ENCODE measurements around the gene AFMID. TPM values are rescaled to one million over a fixed set of nuclear protein-coding genes. Genes with fewer than 3 reads are reported as not detected.

The AFMID gene
- total and polyA plus RNA-seq, 2 donors from 2014 or later = 63.9 to 118 TPM

DNA sequence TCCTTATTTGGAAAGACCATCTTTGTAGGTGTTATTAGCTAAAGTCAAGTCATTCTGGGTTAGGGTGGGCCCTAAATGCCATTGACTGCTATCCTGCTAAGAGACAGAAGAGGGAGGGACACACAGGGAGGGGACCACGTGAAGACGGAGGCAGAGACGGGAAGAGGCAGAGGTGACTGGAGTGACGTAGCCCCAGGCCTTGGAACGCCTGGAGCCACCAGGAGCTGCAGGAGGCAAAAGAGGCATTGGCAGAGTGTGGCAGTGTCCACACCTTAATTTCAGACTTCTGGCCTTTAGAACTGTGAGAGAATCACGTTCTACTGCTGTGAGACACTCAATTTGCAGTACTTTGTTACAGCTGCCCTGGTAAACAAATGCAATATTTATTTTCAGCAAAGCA is 13.3 kb downstream of the AFMID start:
- intact Hi-C loops (cut with DNase I) = no loop called here
- H3K27ac ChIP-seq (ENCODE audit: low read depth in 2 of 2, low read length in 2 of 2) = no peak overlapping the region
- peaks cover 0 to 30% (median 16%) of the 10 kb centered on the region in 3 donors for H3K36me3 ChIP-seq (ENCODE audit: control insufficient read depth in 2 of 3, insufficient read depth in 3 of 3, low read length in 3 of 3)
- no peaks in the 10 kb centered on the region for H3K4me1 ChIP-seq (ENCODE audit: control insufficient read depth in 2 of 3, insufficient read depth in 2 of 3, low read depth in 1 of 3, low read length in 3 of 3)
- no peaks in the 10 kb centered on the region for H3K27me3 ChIP-seq (ENCODE audit: control insufficient read depth, insufficient read depth, low read length)
- no peak overlapping the region for H3K4me3 ChIP-seq (ENCODE audit: low read length in 3 of 3)
- DNase-seq (no peak), FAIRE-seq (no peak)
- H3K9ac ChIP-seq (ENCODE audit: low read length in 3 of 3) = no peak overlapping the region
- TF ChIP-seq, protein P1, sequence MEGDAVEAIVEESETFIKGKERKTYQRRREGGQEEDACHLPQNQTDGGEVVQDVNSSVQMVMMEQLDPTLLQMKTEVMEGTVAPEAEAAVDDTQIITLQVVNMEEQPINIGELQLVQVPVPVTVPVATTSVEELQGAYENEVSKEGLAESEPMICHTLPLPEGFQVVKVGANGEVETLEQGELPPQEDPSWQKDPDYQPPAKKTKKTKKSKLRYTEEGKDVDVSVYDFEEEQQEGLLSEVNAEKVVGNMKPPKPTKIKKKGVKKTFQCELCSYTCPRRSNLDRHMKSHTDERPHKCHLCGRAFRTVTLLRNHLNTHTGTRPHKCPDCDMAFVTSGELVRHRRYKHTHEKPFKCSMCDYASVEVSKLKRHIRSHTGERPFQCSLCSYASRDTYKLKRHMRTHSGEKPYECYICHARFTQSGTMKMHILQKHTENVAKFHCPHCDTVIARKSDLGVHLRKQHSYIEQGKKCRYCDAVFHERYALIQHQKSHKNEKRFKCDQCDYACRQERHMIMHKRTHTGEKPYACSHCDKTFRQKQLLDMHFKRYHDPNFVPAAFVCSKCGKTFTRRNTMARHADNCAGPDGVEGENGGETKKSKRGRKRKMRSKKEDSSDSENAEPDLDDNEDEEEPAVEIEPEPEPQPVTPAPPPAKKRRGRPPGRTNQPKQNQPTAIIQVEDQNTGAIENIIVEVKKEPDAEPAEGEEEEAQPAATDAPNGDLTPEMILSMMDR (IDR thresholded peaks at IDR 0.05; ENCODE audit: borderline replicate concordance, extremely low read depth, insufficient read depth) = no peak
- no peaks in the 10 kb centered on the region for H3K9me3 ChIP-seq (ENCODE audit: control insufficient read depth in 2 of 3, insufficient read depth in 1 of 3, low read length in 3 of 3)

DNA sequence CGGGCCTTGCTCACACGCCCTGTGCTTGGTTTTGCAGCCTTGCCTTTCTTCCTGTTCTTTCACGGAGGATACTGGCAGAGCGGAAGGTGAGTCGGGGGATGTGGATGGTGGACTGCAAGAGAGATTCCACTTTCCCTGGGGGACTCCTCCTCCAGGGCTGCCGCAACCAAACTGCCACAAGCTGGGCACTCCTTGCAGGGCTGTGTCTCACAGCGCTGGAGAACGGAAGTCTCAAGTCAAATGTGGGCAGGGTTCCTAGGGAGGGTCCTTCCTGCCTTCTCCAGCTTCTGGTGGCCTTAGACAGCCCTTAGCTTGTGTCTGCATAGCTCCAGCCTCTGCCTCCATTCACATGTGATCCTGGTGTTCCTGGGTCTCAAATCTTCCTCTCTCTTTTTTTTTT is 15.5 kb downstream of the AFMID start:
- Histone ChIP-seq H3K27me3 (ENCODE audit: control insufficient read depth, insufficient read depth, low read length) (no peaks in the 10 kb centered on the region), H3K27ac (ENCODE audit: low read depth in 2 of 2, low read length in 2 of 2) (no peak overlapping the region), H3K9ac (ENCODE audit: low read length in 3 of 3) (no peak overlapping the region), H3K9me3 (ENCODE audit: control insufficient read depth in 2 of 3, insufficient read depth in 1 of 3, low read length in 3 of 3) (no peaks in the 10 kb centered on the region), H3K36me3 (ENCODE audit: control insufficient read depth in 2 of 3, insufficient read depth in 3 of 3, low read length in 3 of 3) (peaks cover 0 to 17% (median 10%) of the 10 kb centered on the region in 3 donors), H3K4me1 (ENCODE audit: control insufficient read depth in 2 of 3, insufficient read depth in 2 of 3, low read depth in 1 of 3, low read length in 3 of 3) (no peaks in the 10 kb centered on the region), H3K4me3 (ENCODE audit: low read length in 3 of 3) (no peak overlapping the region)
- TF ChIP-seq, protein P1 (IDR thresholded peaks at IDR 0.05; ENCODE audit: borderline replicate concordance, extremely low read depth, insufficient read depth) = no peak
- FAIRE-seq (no peak), DNase-seq (no peak)
- intact Hi-C loops (cut with DNase I) = no loop called here

DNA sequence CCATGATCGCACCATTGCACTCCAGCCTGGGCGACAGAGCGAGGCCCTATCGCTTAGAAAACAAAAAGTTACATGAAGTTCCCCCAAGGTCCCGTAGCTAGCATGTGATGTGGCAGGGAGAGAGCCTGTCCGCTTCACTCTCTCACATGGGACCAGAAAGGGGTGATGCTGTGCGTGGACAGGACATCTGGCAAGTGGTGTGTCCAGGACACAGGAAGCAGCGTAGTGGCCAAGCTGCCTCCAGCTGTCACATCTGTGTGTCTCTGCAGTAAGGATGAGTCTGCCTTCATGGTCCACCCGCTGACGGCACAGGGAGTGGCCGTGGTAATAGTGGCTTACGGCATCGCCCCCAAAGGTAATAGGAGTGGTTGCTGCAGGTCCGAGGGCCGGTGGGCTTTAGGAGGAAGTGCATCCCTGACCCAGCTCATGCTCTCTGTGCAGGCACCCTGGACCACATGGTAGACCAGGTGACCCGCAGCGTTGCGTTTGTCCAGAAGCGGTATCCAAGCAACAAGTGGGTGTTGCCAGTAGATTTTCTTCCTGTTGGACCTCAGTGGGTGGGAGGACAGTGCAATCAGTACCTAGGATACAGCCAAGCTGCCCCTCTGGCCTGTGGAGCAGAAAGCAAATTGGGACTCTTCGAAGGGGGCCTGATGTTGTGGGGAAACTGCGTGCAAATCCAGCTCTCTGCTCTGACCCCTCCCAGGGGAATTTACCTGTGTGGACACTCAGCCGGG is 17.4 kb downstream of the AFMID start:
- H3K27ac ChIP-seq (ENCODE audit: low read depth in 2 of 2, low read length in 2 of 2) = no peak overlapping the region
- FAIRE-seq = no peak

More for the DNA sequence above, 17.4 kb downstream of the AFMID start:
- DNase-seq = peak in 1 of 5 donors; percentile 54
- no peak overlapping the region for H3K4me3 ChIP-seq (ENCODE audit: low read length in 3 of 3)
- H3K9ac ChIP-seq (ENCODE audit: low read length in 3 of 3) = no peak overlapping the region
- intact Hi-C loops (cut with DNase I) = no loop called here
- H3K27me3 ChIP-seq (ENCODE audit: control insufficient read depth, insufficient read depth, low read length) = no peaks in the 10 kb centered on the region
- TF ChIP-seq, protein P1 (IDR thresholded peaks at IDR 0.05; ENCODE audit: borderline replicate concordance, extremely low read depth, insufficient read depth) = no peak
- H3K36me3 ChIP-seq (ENCODE audit: control insufficient read depth in 2 of 3, insufficient read depth in 3 of 3, low read length in 3 of 3) = peaks cover 0 to 17% (median 9%) of the 10 kb centered on the region in 3 donors
- H3K4me1 ChIP-seq (ENCODE audit: control insufficient read depth in 2 of 3, insufficient read depth in 2 of 3, low read depth in 1 of 3, low read length in 3 of 3) = no peaks in the 10 kb centered on the region
- no peaks in the 10 kb centered on the region for H3K9me3 ChIP-seq (ENCODE audit: control insufficient read depth in 2 of 3, insufficient read depth in 1 of 3, low read length in 3 of 3)
